ENCODE measurements around the gene PTPN14.

Gene PTPN14

GRCh38 chr1:214324896-214325800 lies 226.3 kb downstream of the PTPN14 start:
- no peak for DNase-seq

DNA sequence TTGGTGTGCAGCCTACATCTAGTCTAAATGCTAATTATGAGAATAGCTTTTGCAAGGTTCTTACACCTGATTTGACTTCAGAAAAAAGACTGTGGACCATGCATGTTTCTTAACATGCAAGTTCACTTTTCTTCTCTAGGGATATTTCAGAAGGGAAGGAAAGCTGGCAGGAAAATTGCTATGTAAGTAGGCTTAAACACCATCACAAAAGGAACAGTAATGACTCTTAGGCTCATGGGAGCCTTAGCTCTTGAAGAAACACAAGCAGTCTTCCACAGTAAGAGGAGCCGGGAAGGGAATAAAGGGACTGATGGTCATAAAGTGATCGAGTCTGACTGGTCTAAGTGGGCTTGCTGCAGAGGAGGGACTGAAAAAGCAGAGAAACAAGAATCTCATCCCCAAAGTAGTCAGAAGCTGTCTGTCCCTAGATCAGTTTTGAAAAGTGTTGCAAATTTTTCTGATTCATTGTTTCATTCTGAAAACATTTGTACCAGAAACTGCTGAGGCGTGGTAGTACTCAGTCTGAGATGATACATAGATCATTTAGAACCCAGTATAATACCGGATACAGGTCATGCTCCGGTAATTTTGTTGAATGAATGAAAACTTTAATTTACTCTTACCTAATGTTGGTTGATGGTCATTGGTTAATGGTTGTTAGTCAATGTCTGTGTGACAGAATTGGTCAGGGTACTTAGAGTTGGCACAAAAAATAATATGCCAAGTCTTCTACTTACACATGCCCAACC lies 229.5 kb downstream of the PTPN14 start:
- no peak for DNase-seq

- no peak for DNase-seq
Observed at GRCh38 chr1:214319938-214320337, 231.5 kb downstream of the PTPN14 start.

DNA sequence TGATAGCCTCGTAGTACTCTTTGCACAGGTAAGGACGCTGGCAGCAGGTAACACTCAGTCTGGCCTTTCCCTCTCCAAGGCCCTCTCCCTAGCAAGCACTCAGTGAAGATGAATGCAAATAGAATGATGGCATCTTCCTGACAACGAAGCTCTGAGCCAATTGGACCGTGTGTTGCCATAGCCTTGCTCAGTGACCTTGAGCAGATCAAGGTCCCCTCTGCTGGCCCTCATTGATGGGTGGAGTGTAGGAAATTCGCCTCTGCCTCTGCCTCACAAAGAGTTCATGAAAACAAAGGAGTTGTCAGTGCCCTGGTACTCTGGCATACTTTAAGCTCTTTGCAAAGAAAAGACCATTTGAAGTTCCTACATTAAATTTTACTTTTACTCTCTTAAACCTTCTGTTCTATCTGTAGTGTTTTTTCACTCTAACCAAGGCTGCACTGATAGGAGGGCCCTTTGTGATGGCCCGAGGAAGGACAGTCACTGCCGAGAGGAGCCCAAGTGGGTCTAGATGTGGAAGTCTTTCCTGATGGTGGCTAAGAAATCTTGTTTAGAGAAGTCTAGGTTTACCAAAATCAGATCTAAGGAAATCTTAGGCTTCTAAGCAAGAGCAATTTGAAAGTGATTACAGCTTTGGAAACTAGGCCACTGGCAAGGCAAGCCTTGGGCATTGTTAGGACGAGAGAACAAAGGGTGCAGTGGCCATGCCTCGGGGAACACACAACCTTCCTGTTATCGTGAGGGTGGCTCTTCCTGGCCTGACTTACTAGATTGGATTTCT lies 232.3 kb downstream of the PTPN14 start:
- DNase-seq: no peak

- no peak for DNase-seq
Observed at GRCh38 chr1:214318356-214318755, 233.0 kb downstream of the PTPN14 start.

DNA sequence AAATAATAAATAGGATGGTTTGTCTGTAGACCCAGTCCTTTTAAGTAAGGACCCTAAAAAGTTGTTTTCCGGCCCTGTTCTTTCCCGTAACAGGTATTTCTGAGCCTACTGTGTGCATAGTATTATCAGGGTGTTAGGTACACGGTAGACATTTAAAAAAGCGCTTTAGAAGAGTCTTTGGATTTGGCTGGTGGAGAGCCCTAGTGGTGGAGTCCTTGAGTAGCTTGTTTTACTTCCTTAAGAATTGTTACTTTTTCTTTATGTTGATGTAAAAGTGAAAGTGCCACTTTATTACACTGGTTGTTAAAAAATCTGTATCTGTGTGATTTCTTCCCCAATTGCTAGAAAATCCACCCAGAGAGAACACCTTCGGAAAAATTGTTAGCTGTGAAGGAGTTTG lies 233.7 kb downstream of the PTPN14 start:
- no peak for DNase-seq

- DNase-seq: no peak
Observed at GRCh38 chr1:214317300-214317699, 234.1 kb downstream of the PTPN14 start.

GRCh38 chr1:214316593-214316992 lies 234.8 kb downstream of the PTPN14 start:
- DNase-seq: no peak

GRCh38 chr1:214314178-214314843 lies 237.1 kb downstream of the PTPN14 start:
- no peak for DNase-seq

DNA sequence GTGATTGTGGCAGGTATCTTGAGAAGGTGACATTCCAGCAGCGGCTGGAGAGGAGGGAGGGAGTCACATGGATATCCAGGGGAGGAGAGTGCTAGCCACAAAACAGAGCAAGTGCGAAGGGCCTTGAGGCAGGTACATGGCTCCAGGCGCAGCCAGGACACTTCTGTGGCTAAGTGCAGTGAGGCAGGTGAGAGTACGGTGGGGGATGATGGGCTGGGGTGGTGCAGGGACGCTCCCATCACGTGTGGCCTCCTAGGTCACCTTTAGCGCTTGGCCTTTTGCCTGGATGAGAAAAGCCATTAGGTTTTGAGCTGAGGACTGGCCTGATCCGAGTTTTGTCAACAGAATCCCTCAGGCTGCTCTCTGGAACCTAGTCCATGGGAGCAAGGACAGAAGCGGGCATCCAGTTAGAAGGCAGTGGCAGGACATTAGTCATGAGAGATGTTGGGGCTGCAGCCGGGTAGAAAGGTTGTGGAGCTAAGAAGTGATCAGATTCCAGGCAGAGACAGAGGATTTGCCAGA lies 238.8 kb downstream of the PTPN14 start:
- DNase-seq: no peak

- DNase-seq: no peak
Observed at GRCh38 chr1:214310777-214311690, 240.4 kb downstream of the PTPN14 start.

GRCh38 chr1:214310010-214310409 lies 241.4 kb downstream of the PTPN14 start:
- DNase-seq: no peak

GRCh38 chr1:214306269-214306668 lies 245.1 kb downstream of the PTPN14 start:
- DNase-seq: no peak

DNA sequence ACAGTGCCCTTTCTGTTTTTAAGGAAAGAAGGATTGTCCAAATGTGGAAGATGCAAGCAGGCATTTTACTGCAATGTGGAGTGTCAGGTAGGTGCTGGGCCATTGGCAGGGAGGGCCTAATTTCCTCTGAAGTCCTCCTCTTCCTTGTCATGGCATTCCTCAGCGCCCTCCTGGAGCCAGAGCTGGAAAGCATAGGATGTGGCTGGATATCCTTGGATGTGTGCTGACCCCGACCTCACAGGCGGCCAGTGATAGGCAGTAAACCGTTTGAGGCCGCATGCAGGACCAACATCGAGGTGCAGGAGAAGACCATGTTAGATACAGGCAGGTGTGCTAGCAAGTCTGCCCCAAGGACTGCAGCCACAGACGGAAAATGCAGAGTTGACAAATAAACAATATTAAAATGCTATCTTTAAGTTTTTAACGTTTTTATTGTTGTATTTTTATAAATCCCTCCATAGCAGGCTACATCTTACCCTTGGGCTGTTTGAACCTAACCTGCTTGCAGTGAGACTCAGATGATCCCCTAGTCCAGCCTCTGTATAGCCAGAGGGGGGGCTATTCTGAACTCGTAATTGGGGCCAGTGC lies 246.1 kb downstream of the PTPN14 start:
- no peak for DNase-seq

DNA sequence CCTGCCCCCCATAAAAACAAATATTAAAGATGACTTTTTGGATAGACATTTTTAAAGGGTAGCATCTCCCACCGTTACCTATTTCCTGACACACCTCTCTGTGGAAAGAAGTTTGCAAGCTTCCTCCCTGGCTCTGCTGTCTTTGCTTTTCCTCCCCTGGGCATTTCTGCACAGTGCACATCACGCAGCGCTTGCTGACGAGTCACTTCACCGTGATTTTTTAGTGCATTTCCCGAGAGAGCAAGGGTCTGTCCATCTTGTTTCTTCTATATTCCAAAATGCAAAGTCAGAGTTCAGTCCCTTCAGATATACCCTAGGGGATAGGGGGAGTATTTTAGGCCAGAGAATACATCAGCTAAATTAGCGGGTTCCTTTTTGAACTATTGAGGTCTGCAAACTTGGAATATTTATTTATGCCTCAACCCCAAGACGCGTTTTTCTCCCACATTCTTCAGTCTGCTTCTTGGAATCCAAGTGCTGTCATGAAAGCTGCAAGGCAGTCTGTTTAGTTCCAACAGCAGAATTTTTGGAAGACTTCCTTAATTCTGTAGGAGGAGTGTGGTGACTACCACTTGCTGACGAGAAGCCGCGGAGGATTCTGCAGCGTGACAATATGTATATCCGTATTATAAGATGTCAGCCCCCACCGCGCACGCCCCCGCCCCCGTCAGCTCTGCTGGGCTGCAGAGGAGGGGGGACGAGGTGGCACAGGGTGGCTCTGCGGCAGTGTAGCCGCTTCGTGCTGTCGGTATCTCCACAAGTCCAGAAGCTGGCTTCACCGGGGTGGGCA lies 248.1 kb downstream of the PTPN14 start:
- DNase-seq: no peak

- DNase-seq: no peak
Observed at GRCh38 chr1:214301526-214301925, 249.9 kb downstream of the PTPN14 start.

DNA sequence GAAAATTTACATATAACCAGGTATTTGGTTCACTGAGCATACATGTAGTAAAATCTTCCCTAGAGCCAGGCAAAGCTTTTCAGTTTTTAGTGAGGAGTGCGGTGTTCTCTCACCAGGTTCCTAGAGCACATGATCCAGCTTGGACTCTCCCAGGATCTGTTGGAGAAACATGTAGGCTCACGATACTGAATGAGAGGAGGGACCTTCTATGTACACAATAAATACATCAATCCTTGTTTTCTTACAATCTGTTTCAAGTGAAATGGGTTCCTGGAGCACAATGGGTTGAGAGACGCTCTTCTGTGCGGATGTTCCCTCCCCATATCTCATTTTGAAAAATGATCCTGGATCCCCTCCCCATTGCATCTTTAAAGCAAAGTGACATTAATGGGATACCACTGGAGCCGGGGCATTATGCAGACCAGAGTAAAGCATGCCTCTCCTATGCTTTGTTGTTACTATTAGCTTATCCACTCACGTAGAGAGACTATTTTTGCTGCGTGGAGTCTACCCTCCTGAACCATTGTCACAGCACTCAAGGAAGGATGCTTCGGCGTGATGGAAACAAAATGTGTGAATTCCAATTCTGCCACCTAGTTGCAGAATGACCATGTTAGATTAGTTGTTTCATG lies 251.1 kb downstream of the PTPN14 start:
- no peak for DNase-seq

Measured in midbrain (tissue), 1 donor.